Measurements from ENCODE around the gene CDK19. TPM values are rescaled to one million over a fixed set of nuclear protein-coding genes. Genes with fewer than 3 reads are reported as not detected.

The CDK19 gene
- total RNA-seq, 2 experiments from 2014 or later: 25.3 to 30.0 TPM

DNA sequence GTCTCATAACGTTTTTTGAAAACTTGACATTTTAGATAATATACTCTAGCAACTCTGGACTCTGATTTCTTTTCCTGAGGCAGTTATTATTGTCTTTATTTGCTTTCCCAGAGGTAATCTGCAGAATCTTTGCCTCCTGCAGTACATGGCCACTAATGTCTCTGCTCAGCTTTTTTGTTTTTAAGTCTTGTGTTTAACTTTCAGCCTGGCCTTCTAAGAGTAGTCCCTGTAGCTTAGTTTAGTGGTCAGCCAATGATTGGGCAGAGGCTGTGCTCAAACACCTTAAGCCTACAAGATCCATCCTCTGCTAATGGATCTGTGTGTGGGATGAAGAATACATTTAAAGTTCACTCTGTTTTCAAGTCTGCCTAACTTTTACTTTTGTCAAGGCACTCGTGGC is 241.7 kb downstream of the CDK19 start:
- H3K4me1 Mint-ChIP-seq: no peaks in the 10 kb centered on the region
- peaks cover 2% of the 10 kb centered on the region for H3K9me3 Mint-ChIP-seq
- no peak overlapping the region for H3K4me3 Mint-ChIP-seq
- peaks cover 7% of the 10 kb centered on the region for H3K27me3 Mint-ChIP-seq
- ATAC-seq (ENCODE audit: low read depth) (no peak), DNase-seq (no peak)
- peaks cover 1% of the 10 kb centered on the region for H3K36me3 Mint-ChIP-seq
- H3K27ac Mint-ChIP-seq: no peak overlapping the region
- POLR2A ChIA-PET: no interaction called here

- Mint-ChIP-seq H3K9me3 (no peaks in the 10 kb centered on the region), H3K4me3 (no peak overlapping the region)
- no peak for ATAC-seq (ENCODE audit: low read depth)
Measured at GRCh38 chr6:110573136-110573535, 242.1 kb downstream of the CDK19 start.

GRCh38 chr6:110567957-110568696 is 247.1 kb downstream of the CDK19 start:
- POLR2A ChIA-PET: no interaction called here
- Mint-ChIP-seq H3K9me3 (no peaks in the 10 kb centered on the region), H3K27ac (peak overlapping the region; percentile 62), H3K27me3 (no peaks in the 10 kb centered on the region), H3K36me3 (no peaks in the 10 kb centered on the region), H3K4me1 (peaks cover 8% of the 10 kb centered on the region), H3K4me3 (no peak overlapping the region)
- ATAC-seq (ENCODE audit: low read depth) (peak; percentile 75), DNase-seq (no peak)

More at GRCh38 chr6:110573136-110573535, 242.1 kb downstream of the CDK19 start:
- DNase-seq: no peak
- POLR2A ChIA-PET: no interaction called here
- Mint-ChIP-seq H3K27ac (no peak overlapping the region), H3K4me1 (peaks cover 3% of the 10 kb centered on the region), H3K27me3 (peaks cover 7% of the 10 kb centered on the region), H3K36me3 (peaks cover 1% of the 10 kb centered on the region)

GRCh38 chr6:110566346-110567125 is 248.7 kb downstream of the CDK19 start:
- Mint-ChIP-seq H3K4me3 (no peak overlapping the region), H3K36me3 (peaks cover 2% of the 10 kb centered on the region), H3K9me3 (peaks cover 3% of the 10 kb centered on the region), H3K27me3 (no peaks in the 10 kb centered on the region), H3K27ac (no peak overlapping the region), H3K4me1 (peaks cover 11% of the 10 kb centered on the region)
- DNase-seq (no peak), ATAC-seq (ENCODE audit: low read depth) (no peak)
- POLR2A ChIA-PET: no interaction called here

- Mint-ChIP-seq H3K36me3 (peaks cover 3% of the 10 kb centered on the region), H3K27ac (no peak overlapping the region), H3K4me3 (no peak overlapping the region), H3K27me3 (no peaks in the 10 kb centered on the region), H3K9me3 (peaks cover 3% of the 10 kb centered on the region), H3K4me1 (peaks cover 25% of the 10 kb centered on the region)
- ATAC-seq (ENCODE audit: low read depth): no peak
- POLR2A ChIA-PET: no interaction called here
- no peak for DNase-seq
Measured at GRCh38 chr6:110564703-110565421, 250.4 kb downstream of the CDK19 start.

- no peak for ATAC-seq (ENCODE audit: low read depth)
- Mint-ChIP-seq H3K4me3 (no peak overlapping the region), H3K4me1 (peaks cover 29% of the 10 kb centered on the region), H3K27ac (no peak overlapping the region), H3K27me3 (no peaks in the 10 kb centered on the region), H3K36me3 (peaks cover 3% of the 10 kb centered on the region), H3K9me3 (peaks cover 3% of the 10 kb centered on the region)
- POLR2A ChIA-PET: no interaction called here
- DNase-seq: no peak
Measured at GRCh38 chr6:110563711-110564110, 251.6 kb downstream of the CDK19 start.

DNA sequence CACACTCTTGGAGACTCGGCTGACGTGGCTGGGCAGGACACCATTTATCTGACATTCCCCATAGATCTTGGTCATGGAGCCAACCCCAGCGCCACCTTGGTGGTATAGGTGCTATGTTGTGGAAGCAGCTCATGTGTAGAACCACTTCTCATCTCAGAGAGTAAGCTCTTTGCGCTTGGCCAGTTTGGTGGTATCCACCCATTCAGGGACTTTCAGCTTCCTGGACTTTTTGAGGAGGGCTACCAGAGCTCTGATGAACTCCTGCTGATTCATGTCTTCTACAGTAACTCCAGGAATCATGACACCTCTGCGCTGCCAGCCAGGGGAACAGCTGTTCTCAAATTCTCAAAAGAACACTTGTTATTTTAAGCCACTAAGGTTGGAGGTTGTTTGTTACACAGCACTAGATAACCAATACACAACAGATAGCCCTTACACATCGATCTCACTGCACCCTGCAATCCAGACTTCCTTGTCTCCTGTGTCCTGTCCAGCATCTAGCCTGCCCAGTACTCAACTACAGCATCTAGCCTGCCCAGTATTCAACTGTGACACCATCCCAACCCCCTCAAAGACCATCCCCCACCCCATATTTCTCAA is 252.9 kb downstream of the CDK19 start:
- H3K9me3 Mint-ChIP-seq: peaks cover 3% of the 10 kb centered on the region
- H3K4me1 Mint-ChIP-seq: peaks cover 24% of the 10 kb centered on the region
- peaks cover 3% of the 10 kb centered on the region for H3K36me3 Mint-ChIP-seq
- DNase-seq (no peak), ATAC-seq (ENCODE audit: low read depth) (no peak)
- no peaks in the 10 kb centered on the region for H3K27me3 Mint-ChIP-seq
- no peak overlapping the region for H3K27ac Mint-ChIP-seq
- no peak overlapping the region for H3K4me3 Mint-ChIP-seq
- POLR2A ChIA-PET: interaction anchor here (0.6 kb wide), 1 partner anchor 367 kb away, joined by 3 read pairs; no protein-coding TSS in a partner anchor

- H3K27ac Mint-ChIP-seq: peak overlapping the region; percentile 78
- H3K36me3 Mint-ChIP-seq: peaks cover 3% of the 10 kb centered on the region
- no peaks in the 10 kb centered on the region for H3K27me3 Mint-ChIP-seq
- H3K4me3 Mint-ChIP-seq: no peak overlapping the region
- ATAC-seq (ENCODE audit: low read depth) (peak; percentile 21), DNase-seq (no peak)
- H3K4me1 Mint-ChIP-seq: peaks cover 24% of the 10 kb centered on the region
- POLR2A ChIA-PET: interaction anchor here (0.6 kb wide), 1 partner anchor 368 kb away, joined by 3 read pairs; no protein-coding TSS in a partner anchor
- peaks cover 3% of the 10 kb centered on the region for H3K9me3 Mint-ChIP-seq
Measured at GRCh38 chr6:110561696-110562095, 253.6 kb downstream of the CDK19 start.

- POLR2A ChIA-PET: interaction anchor here (0.8 to 1.2 kb wide), 2 partner anchors 254 to 314 kb away, joined by 4 to 6 read pairs; partner anchors contain the start of genes AMD1 and CDK19
- H3K27ac Mint-ChIP-seq: peak overlapping the region; percentile 82
- H3K4me3 Mint-ChIP-seq: peak overlapping the region; percentile 52
- H3K4me1 Mint-ChIP-seq: peaks cover 27% of the 10 kb centered on the region
- ATAC-seq (ENCODE audit: low read depth): no peak
- H3K9me3 Mint-ChIP-seq: peaks cover 3% of the 10 kb centered on the region
- DNase-seq: no peak
- H3K27me3 Mint-ChIP-seq: no peaks in the 10 kb centered on the region
- H3K36me3 Mint-ChIP-seq: peaks cover 3% of the 10 kb centered on the region
Measured at GRCh38 chr6:110561008-110561396, 254.3 kb downstream of the CDK19 start.

GRCh38 chr6:110560239-110561007 is 254.8 kb downstream of the CDK19 start:
- H3K27ac Mint-ChIP-seq: peak overlapping the region; percentile 82
- peak overlapping the region; percentile 52 for H3K4me3 Mint-ChIP-seq

More at GRCh38 chr6:110560239-110561007, 254.8 kb downstream of the CDK19 start:
- no peak for DNase-seq
- ATAC-seq (ENCODE audit: low read depth): peak; percentile 88
- H3K36me3 Mint-ChIP-seq: peaks cover 3% of the 10 kb centered on the region
- H3K9me3 Mint-ChIP-seq: peaks cover 3% of the 10 kb centered on the region
- H3K4me1 Mint-ChIP-seq: peaks cover 27% of the 10 kb centered on the region
- H3K27me3 Mint-ChIP-seq: no peaks in the 10 kb centered on the region
- POLR2A ChIA-PET: interaction anchor here (0.6 to 1.2 kb wide), 4 partner anchors 255 to 1307 kb away, joined by 4 to 8 read pairs (median 5); partner anchors contain the start of genes AMD1 and CDK19

Measured in activated naive CD8-positive, alpha-beta T cell treated with anti-CD3 and anti-CD28 coated beads, Interleukin-2, amount 10 ng/mL, durations not matched to agents 7 days and 5 days (primary cell).